Bronchial epithelial cell (primary cell): ENCODE results near the gene PPP2R5C. TPM values are rescaled to one million over a fixed set of nuclear protein-coding genes. Genes with fewer than 3 reads are reported as not detected.

ENCODE experiments used
- DNase-seq: peaks from one replicate; pipeline ENCODE4 v3.0.0-alpha.2; 2010; ENCODE audit warnings: low read depth
- FAIRE-seq: peaks from 2 replicates; lab custom pipeline; 2011; peaks lifted over from hg19 to GRCh38; lab: Jason Lieb, UNC
- H3K27me3 ChIP-seq: 2 replicates; pipeline ENCODE4 v1.5.1; 2011; ENCODE audit warnings: low read length; ENCODE audit not compliant: control insufficient read depth, insufficient read depth
- H3K36me3 ChIP-seq: 2 replicates; pipeline ENCODE4 v1.5.1; 2011; ENCODE audit warnings: low read length; ENCODE audit not compliant: control insufficient read depth, insufficient read depth
- H3K4me3 ChIP-seq: 2 replicates; pipeline ENCODE4 v1.5.1; 2011; ENCODE audit warnings: mild to moderate bottlenecking, low read depth, low read length, control low read depth
- total RNA-seq: library from RNA; depleted of rRNA; stranded (reverse); fragments of >200 nt; gene quantifications from 2 replicates; pipeline ENCODE4 v1.2.1, GENCODE V29; 2014
- TF ChIP-seq, protein P1 (sequence below): IDR thresholded peaks from 2 replicates; pipeline ENCODE4 v1.5.1; 2011; ENCODE audit warnings: mild to moderate bottlenecking, moderate library complexity, low read length, control low read depth, inconsistent platforms; ENCODE audit not compliant: insufficient read depth, severe bottlenecking

PPP2R5C gene
- total RNA-seq, 1 donor from 2014 or later = 71.3 TPM

DNA sequence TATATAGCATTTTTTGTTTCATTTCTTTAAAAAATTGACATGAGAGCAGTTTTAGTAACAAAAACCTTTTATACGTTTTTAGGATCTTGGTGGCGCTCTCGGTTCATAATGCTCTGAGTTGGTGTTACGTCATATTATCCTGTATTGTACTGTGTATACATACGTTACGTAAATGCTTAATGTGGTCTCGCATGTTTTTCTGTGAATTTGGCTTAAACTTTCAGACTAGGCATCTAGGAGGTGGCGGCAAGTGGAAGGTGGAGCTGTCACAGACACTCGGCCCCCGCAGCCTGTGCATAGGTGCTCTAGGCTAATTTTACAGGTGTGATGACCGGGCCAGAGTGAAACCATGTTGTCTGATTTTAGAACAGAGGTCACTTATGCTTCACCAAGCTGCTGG is 60.0 kb downstream of the PPP2R5C start:
- FAIRE-seq = no peak
- Histone ChIP-seq H3K27me3 (no peaks in the 10 kb centered on the region), H3K36me3 (no peaks in the 10 kb centered on the region), H3K4me3 (no peak overlapping the region)
- TF ChIP-seq, protein P1, sequence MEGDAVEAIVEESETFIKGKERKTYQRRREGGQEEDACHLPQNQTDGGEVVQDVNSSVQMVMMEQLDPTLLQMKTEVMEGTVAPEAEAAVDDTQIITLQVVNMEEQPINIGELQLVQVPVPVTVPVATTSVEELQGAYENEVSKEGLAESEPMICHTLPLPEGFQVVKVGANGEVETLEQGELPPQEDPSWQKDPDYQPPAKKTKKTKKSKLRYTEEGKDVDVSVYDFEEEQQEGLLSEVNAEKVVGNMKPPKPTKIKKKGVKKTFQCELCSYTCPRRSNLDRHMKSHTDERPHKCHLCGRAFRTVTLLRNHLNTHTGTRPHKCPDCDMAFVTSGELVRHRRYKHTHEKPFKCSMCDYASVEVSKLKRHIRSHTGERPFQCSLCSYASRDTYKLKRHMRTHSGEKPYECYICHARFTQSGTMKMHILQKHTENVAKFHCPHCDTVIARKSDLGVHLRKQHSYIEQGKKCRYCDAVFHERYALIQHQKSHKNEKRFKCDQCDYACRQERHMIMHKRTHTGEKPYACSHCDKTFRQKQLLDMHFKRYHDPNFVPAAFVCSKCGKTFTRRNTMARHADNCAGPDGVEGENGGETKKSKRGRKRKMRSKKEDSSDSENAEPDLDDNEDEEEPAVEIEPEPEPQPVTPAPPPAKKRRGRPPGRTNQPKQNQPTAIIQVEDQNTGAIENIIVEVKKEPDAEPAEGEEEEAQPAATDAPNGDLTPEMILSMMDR = no peak
- no peak for DNase-seq

GRCh38 chr14:101823066-101823465 is 61.6 kb downstream of the PPP2R5C start:
- DNase-seq (peak; percentile 26), FAIRE-seq (no peak)
- TF ChIP-seq, protein P1 = no peak
- Histone ChIP-seq H3K27me3 (no peaks in the 10 kb centered on the region), H3K4me3 (no peak overlapping the region), H3K36me3 (no peaks in the 10 kb centered on the region)

- H3K36me3 ChIP-seq = no peaks in the 10 kb centered on the region
- H3K4me3 ChIP-seq = no peak overlapping the region
- FAIRE-seq (no peak), DNase-seq (peak; percentile 18)
- TF ChIP-seq, protein P1 = no peak
- H3K27me3 ChIP-seq = no peaks in the 10 kb centered on the region
Measured at GRCh38 chr14:101823511-101824120, 62.1 kb downstream of the PPP2R5C start.

DNA sequence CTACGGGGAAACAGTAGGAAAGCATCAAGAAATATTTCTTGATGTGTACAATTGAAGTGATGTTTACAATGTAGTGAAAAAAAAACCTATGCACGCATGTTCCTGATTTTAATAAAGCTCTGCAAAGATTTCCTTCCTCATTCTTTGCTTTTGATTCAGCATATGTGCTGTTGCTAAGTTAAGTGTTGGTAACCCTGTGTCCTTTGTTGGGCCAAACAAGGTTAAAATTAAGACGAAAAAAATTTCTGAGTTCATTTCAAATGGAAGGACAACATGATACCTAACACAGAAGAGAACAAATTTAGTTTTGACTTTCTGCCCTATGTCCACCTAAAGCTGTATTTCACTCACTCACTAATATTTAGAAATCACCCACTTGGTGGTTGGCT is 62.8 kb downstream of the PPP2R5C start:
- Histone ChIP-seq H3K27me3 (no peaks in the 10 kb centered on the region), H3K4me3 (no peak overlapping the region), H3K36me3 (no peaks in the 10 kb centered on the region)
- FAIRE-seq = no peak
- TF ChIP-seq, protein P1 = no peak
- peak; percentile 69 for DNase-seq

GRCh38 chr14:101825797-101826196 is 64.3 kb downstream of the PPP2R5C start:
- DNase-seq (no peak), FAIRE-seq (no peak)
- Histone ChIP-seq H3K4me3 (no peak overlapping the region), H3K27me3 (no peaks in the 10 kb centered on the region), H3K36me3 (no peaks in the 10 kb centered on the region)
- TF ChIP-seq, protein P1 = no peak

DNA sequence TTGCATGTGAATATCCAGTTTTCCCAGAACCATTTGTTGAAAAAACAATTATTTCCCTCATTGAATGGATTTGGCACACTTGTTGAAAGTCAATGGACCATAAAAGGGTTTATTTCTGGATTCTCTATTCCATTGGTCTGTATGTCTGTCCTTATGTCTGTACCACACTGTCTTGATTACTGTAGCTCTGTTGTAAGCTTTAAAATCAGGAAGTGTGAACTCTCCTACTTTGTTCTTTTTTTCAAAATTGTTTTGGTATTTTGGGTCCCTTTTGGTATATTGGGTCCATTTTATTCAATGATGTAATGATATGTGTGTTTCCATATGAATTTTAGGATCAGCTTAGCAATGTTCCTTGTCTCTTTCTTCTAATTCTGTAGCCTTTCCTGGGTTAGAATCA is 64.8 kb downstream of the PPP2R5C start:
- TF ChIP-seq, protein P1 = no peak
- FAIRE-seq (no peak), DNase-seq (no peak)
- Histone ChIP-seq H3K36me3 (no peaks in the 10 kb centered on the region), H3K27me3 (no peaks in the 10 kb centered on the region), H3K4me3 (no peak overlapping the region)
